OCI-LY7 (cell line): ENCODE results near the gene TTC33. TPM values are rescaled to one million over a fixed set of nuclear protein-coding genes. Genes with fewer than 3 reads are reported as not detected.

Experiments
- BruUV-seq: library from RNA; stranded (reverse); fragments of 400-500 nt; replicated peaks from 2 replicates; lab custom pipeline; 2021; lab: Mats Ljungman, UMichigan
- CTCF ChIA-PET: fragments of 300-600 bp; sonication (Branson Sonifier 250); formaldehyde crosslinking; loops from one replicate; lab custom pipeline; 2022; ENCODE audit warnings: antibody characterized with exemption; ENCODE audit not compliant: unreplicated experiment; lab: Charles Lee
- POLR2A ChIA-PET: fragments of 300-600 bp; sonication (Branson Sonifier 250); formaldehyde crosslinking; loops from one replicate; lab custom pipeline; 2022; ENCODE audit warnings: antibody characterized with exemption; lab: Charles Lee
- DNase-seq: peaks from one replicate; pipeline ENCODE4 v3.0.0-alpha.2; 2015; ENCODE audit warnings: low spot score
- H2AFZ ChIP-seq: fragments of 200-600 bp; sonication (generic), shearing (Covaris generic); 2 replicates; pipeline ENCODE4 v1.6.1; 2014; ENCODE audit warnings: mild to moderate bottlenecking, antibody characterized with exemption, low read length, moderate library complexity
- H3K27ac ChIP-seq: fragments of 200-600 bp; sonication (generic); 2 replicates; pipeline ENCODE4 v1.5.1; 2014; ENCODE audit warnings: mixed run types, low read depth, mild to moderate bottlenecking, moderate library complexity, low read length, inconsistent platforms; ENCODE audit not compliant: poor library complexity, severe bottlenecking
- H3K36me3 ChIP-seq: fragments of 200-600 bp; sonication (generic); 2 replicates; pipeline ENCODE4 v1.6.1; 2014; ENCODE audit warnings: mild to moderate bottlenecking, antibody characterized with exemption, low read length, moderate library complexity, mixed read lengths; ENCODE audit not compliant: insufficient read depth
- H3K4me1 ChIP-seq: fragments of 200-600 bp; sonication (generic); 2 replicates; pipeline ENCODE4 v1.5.1; 2014; ENCODE audit warnings: mild to moderate bottlenecking, low read length; ENCODE audit not compliant: insufficient read depth, poor library complexity, severe bottlenecking
- H3K4me2 ChIP-seq: fragments of 200-600 bp; sonication (generic); 2 replicates; pipeline ENCODE4 v1.6.1; 2014; ENCODE audit warnings: mild to moderate bottlenecking, low read length
- H3K4me3 ChIP-seq: fragments of 200-600 bp; sonication (generic); 2 replicates; pipeline ENCODE4 v1.5.1; 2014; ENCODE audit warnings: mild to moderate bottlenecking, low read depth, low read length; ENCODE audit not compliant: poor library complexity, severe bottlenecking
- H3K79me2 ChIP-seq: fragments of 200-600 bp; sonication (generic); 2 replicates; pipeline ENCODE4 v1.6.1; 2016; ENCODE audit warnings: low read depth, mild to moderate bottlenecking, low read length, moderate library complexity, mixed read lengths; ENCODE audit not compliant: insufficient read depth
- H3K9me2 ChIP-seq: fragments of 200-600 bp; sonication (generic); 2 replicates; pipeline ENCODE4 v1.6.1; 2016; ENCODE audit warnings: mild to moderate bottlenecking, low read length, mixed read lengths; ENCODE audit not compliant: insufficient read depth
- H3K9me3 ChIP-seq: fragments of 200-600 bp; sonication (generic); 2 replicates; pipeline ENCODE4 v1.6.1; 2014; ENCODE audit warnings: mild to moderate bottlenecking, mixed run types, low read length, mixed read lengths
- H4K20me1 ChIP-seq: fragments of 200-600 bp; sonication (generic); 2 replicates; pipeline ENCODE4 v1.6.1; 2014; ENCODE audit warnings: mild to moderate bottlenecking, antibody characterized with exemption, low read length, moderate library complexity, mixed read lengths; ENCODE audit not compliant: insufficient read depth
- EZH2phosphoT487 ChIP-seq: fragments of 200-600 bp; sonication (generic); IDR thresholded peaks from 2 replicates; pipeline ENCODE4 v1.6.1; 2018; ENCODE audit warnings: low read depth, borderline replicate concordance, mild to moderate bottlenecking, mixed run types, antibody characterized with exemption, low read length, moderate library complexity, mixed read lengths
- intact Hi-C: fragments of 100-400 bp; cut with micrococcal nuclease; formaldehyde crosslinking; loops from one replicate; pipeline ENCODE4 v1.10.0; 2022; ENCODE audit not compliant: unreplicated experiment
- total RNA-seq, 2 experiments: library from RNA; depleted of rRNA in 1 of 2; stranded (reverse); fragments of >200 nt in 1 of 2; shearing (Covaris generic) in 1 of 2; gene quantifications; 2 replicates each; pipeline ENCODE4 v1.2.3, GENCODE V29; 2014 to 2022
- TF ChIP-seq, protein P1 (sequence below): fragments of 200-600 bp; sonication (generic); conservative IDR thresholded peaks from 2 replicates; pipeline ENCODE4 v1.5.1; 2014; ENCODE audit warnings: mild to moderate bottlenecking, antibody characterized with exemption, low read length, moderate library complexity, mixed read lengths

TTC33 gene
- total RNA-seq, 2 experiments from 2014 or later, result 15.9 to 20.5 TPM

DNA sequence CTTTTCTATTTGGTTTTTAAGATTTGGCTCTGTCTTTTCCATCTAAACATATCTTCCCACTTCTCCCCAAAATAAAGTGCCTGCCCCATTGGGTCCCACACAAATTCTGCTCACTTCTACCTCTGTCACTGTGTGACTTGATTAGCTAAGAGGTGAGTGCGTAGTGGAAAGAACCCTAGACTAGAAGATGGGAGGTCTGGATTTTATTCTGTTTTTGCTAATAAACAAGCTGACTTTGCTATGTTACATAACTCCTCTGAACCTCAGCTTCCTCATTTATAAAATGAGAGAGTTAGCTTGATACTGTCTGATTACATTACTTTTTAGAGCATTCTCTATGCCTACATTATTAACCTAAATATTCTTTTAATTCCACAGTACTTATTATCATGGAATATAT is 127.4 kb downstream of the TTC33 start:
- no TSS peak for BruUV-seq
- POLR2A ChIA-PET, result no interaction called here
- Histone ChIP-seq H3K27ac (no peak overlapping the region), H3K9me2 (no peaks in the 10 kb centered on the region), H3K36me3 (no peaks in the 10 kb centered on the region), H3K4me1 (no peaks in the 10 kb centered on the region), H3K79me2 (no peaks in the 10 kb centered on the region), H3K9me3 (no peaks in the 10 kb centered on the region), H4K20me1 (no peaks in the 10 kb centered on the region), H2AFZ (no peak overlapping the region), H3K4me3 (no peak overlapping the region), H3K4me2 (no peak overlapping the region)
- no peak for DNase-seq
- TF ChIP-seq, protein P1, sequence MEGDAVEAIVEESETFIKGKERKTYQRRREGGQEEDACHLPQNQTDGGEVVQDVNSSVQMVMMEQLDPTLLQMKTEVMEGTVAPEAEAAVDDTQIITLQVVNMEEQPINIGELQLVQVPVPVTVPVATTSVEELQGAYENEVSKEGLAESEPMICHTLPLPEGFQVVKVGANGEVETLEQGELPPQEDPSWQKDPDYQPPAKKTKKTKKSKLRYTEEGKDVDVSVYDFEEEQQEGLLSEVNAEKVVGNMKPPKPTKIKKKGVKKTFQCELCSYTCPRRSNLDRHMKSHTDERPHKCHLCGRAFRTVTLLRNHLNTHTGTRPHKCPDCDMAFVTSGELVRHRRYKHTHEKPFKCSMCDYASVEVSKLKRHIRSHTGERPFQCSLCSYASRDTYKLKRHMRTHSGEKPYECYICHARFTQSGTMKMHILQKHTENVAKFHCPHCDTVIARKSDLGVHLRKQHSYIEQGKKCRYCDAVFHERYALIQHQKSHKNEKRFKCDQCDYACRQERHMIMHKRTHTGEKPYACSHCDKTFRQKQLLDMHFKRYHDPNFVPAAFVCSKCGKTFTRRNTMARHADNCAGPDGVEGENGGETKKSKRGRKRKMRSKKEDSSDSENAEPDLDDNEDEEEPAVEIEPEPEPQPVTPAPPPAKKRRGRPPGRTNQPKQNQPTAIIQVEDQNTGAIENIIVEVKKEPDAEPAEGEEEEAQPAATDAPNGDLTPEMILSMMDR, result no peak
- no peak for TF ChIP-seq EZH2phosphoT487
- CTCF ChIA-PET, result no interaction called here
- intact Hi-C loops, result no loop called here

DNA sequence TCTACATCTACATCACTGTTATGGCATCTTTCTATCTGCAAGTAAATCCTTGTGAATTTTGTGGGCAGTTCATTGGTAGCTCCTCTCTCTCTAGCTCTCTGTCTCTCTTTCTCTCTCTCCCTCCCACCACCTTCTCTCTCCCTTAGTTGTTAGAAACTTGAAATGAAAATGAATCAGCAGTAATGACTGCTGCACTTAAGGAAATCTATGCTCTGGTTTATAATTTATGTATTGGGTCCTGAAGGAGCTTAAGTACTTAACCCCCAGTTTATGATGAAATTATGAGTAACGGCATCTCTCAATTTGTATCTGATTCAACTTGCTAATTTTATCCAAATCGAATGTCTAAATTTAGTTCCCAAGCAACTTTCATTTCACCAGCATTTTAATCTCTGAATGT is 128.1 kb downstream of the TTC33 start:
- Histone ChIP-seq H3K79me2 (no peaks in the 10 kb centered on the region), H3K4me3 (no peak overlapping the region), H3K9me3 (no peaks in the 10 kb centered on the region), H3K4me1 (no peaks in the 10 kb centered on the region), H3K27ac (no peak overlapping the region), H4K20me1 (no peaks in the 10 kb centered on the region), H2AFZ (no peak overlapping the region), H3K4me2 (no peak overlapping the region), H3K9me2 (no peaks in the 10 kb centered on the region), H3K36me3 (no peaks in the 10 kb centered on the region)
- intact Hi-C loops, result no loop called here
- TF ChIP-seq, protein P1, result no peak
- no peak for TF ChIP-seq EZH2phosphoT487
- no peak for DNase-seq
- BruUV-seq, result no TSS peak
- POLR2A ChIA-PET, result interaction anchor here (0.6 to 0.8 kb wide), 4 partner anchors 18 to 38 kb away, joined by 3 read pairs; no protein-coding TSS in a partner anchor
- CTCF ChIA-PET, result no interaction called here

DNA sequence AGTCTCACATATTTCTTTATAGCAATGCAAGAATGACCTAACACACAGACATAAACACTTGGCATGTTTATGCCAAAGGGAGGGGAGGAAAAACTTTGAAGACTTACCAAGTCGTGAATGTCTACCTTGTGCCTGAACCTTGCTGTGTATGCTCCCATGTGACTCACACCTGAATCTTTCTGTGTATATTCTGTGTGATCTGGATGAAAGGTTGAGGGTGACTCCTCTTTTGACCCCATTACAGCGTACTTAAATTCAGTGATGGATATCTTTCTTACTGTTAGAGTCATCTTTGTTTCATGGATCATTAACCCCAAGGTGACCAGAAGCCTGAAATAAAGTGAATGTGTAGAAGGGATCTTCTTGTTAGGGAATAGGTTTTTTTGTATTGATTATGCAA is 129.0 kb downstream of the TTC33 start:
- H3K79me2 ChIP-seq, result no peaks in the 10 kb centered on the region
- H3K4me2 ChIP-seq, result no peak overlapping the region
- ChIA-PET CTCF (no interaction called here), POLR2A (interaction anchor here (0.7 kb wide), 1 partner anchor 25 kb away, joined by 3 read pairs; no protein-coding TSS in a partner anchor)
- DNase-seq, result no peak
- no TSS peak for BruUV-seq
- no peaks in the 10 kb centered on the region for H4K20me1 ChIP-seq
- no peak overlapping the region for H3K27ac ChIP-seq
- H3K4me1 ChIP-seq, result no peaks in the 10 kb centered on the region
- H3K36me3 ChIP-seq, result no peaks in the 10 kb centered on the region
- H3K4me3 ChIP-seq, result no peak overlapping the region
- no peak overlapping the region for H2AFZ ChIP-seq
- intact Hi-C loops, result no loop called here
- no peaks in the 10 kb centered on the region for H3K9me2 ChIP-seq
- H3K9me3 ChIP-seq, result no peaks in the 10 kb centered on the region
- TF ChIP-seq, protein P1, result no peak
- no peak for TF ChIP-seq EZH2phosphoT487
